T-cell (primary cell): ENCODE measurements around the gene NTRK1. TPM values are rescaled to one million over a fixed set of nuclear protein-coding genes. Genes with fewer than 3 reads are reported as not detected.

ENCODE experiments used
- ATAC-seq, 4 experiments: fragments of 200-7000 bp in 3 of 4; fragments of 150-1000 bp in 1 of 4; cut with Tn5 transposase; replicated peaks in 1 of 4; 1 replicate in 3 of 4; 2 replicates in 1 of 4; pipeline ENCODE4 v1.10.0; 2021; ENCODE audit warnings: moderate library complexity in 3 of 4, mild to moderate bottlenecking in 2 of 4, moderate number of reproducible peaks in 1 of 4
- CTCF ChIA-PET, 2 donors: fragments of 300-600 bp; sonication (Branson Sonifier 250); formaldehyde crosslinking; loops; one replicate each; lab custom pipeline; 2022; ENCODE audit warnings: antibody characterized with exemption in 2 of 2; lab: Charles Lee
- POLR2A ChIA-PET, 2 donors: fragments of 300-600 bp; sonication (Branson Sonifier 250); formaldehyde crosslinking; loops; one replicate each; lab custom pipeline; 2022; ENCODE audit warnings: antibody characterized with exemption in 2 of 2; lab: Charles Lee
- DNase-seq, 35 experiments: peaks; one replicate each; pipeline versions ENCODE4 v3.0.0 to v3.0.0-alpha.2; 2013 to 2023
- H3K27ac ChIP-seq: one replicate; pipeline ENCODE4 v1.5.1; 2013; ENCODE audit warnings: low read length
- H3K27me3 ChIP-seq, 2 experiments: replicated peaks in 1 of 2; 1 replicate in 1 of 2; 2 replicates in 1 of 2; pipeline versions ENCODE4 v1.6.1 to v1.7.0; 2013; ENCODE audit warnings: low read length in 1 of 2, mixed read lengths in 1 of 2; ENCODE audit not compliant: control insufficient read depth in 2 of 2, insufficient read depth in 2 of 2; ENCODE audit errors: extremely low read depth in 1 of 2
- H3K36me3 ChIP-seq, 2 donors: 1 replicate in 1 of 2; 2 replicates in 1 of 2; pipeline versions ENCODE4 v1.6.1 to v1.7.0; 2013; ENCODE audit warnings: low read length in 1 of 2; ENCODE audit not compliant: control insufficient read depth in 2 of 2, insufficient read depth in 1 of 2; ENCODE audit errors: extremely low read depth in 1 of 2
- H3K4me1 ChIP-seq, 2 experiments: 1 replicate in 1 of 2; 2 replicates in 1 of 2; pipeline versions ENCODE4 v1.6.1 to v1.7.0; 2013; ENCODE audit warnings: low read length in 2 of 2, mixed read lengths in 1 of 2; ENCODE audit not compliant: insufficient read depth in 2 of 2, control insufficient read depth in 1 of 2; ENCODE audit errors: extremely low read depth in 1 of 2
- H3K4me3 ChIP-seq, 2 donors: 1 replicate in 1 of 2; 2 replicates in 1 of 2; pipeline versions ENCODE4 v1.5.1 to v1.7.0; 2013; ENCODE audit warnings: mild to moderate bottlenecking in 2 of 2, low read length in 1 of 2, moderate library complexity in 1 of 2; ENCODE audit not compliant: control insufficient read depth in 1 of 2; ENCODE audit errors: extremely low read depth in 1 of 2
- H3K9me3 ChIP-seq: 2 replicates; pipeline ENCODE4 v1.7.0; 2013
- H3K27ac Mint-ChIP-seq, 2 donors: one replicate each; pipeline ENCODE4 v1.8.0; 2020 to 2021; ENCODE audit warnings: mild to moderate bottlenecking in 2 of 2, mixed read lengths in 2 of 2
- H3K27me3 Mint-ChIP-seq, 2 donors: one replicate each; pipeline ENCODE4 v1.8.0; 2021 to 2022; ENCODE audit warnings: mixed read lengths in 2 of 2
- H3K36me3 Mint-ChIP-seq: one replicate; pipeline ENCODE4 v1.8.0; 2021; ENCODE audit warnings: mixed read lengths
- H3K4me1 Mint-ChIP-seq, 3 donors: one replicate each; pipeline ENCODE4 v1.8.0; 2020 to 2022; ENCODE audit warnings: mixed read lengths in 3 of 3, mild to moderate bottlenecking in 1 of 3
- H3K4me3 Mint-ChIP-seq, 3 donors: one replicate each; pipeline ENCODE4 v1.8.0; 2020 to 2022; ENCODE audit warnings: mild to moderate bottlenecking in 3 of 3, mixed read lengths in 3 of 3, moderate library complexity in 3 of 3
- H3K9me3 Mint-ChIP-seq, 3 donors: one replicate each; pipeline ENCODE4 v1.8.0; 2020 to 2022; ENCODE audit warnings: mixed read lengths in 3 of 3
- WGBS: methylation state at CpG from one replicate; pipeline ENCODE4 v1.1.5; 2013; ENCODE audit warnings: missing lambda C conversion rate; ENCODE audit not compliant: insufficient coverage; 5-methylcytosine and 5-hydroxymethylcytosine counted together
- total RNA-seq, 35 experiments: library from RNA in 6 of 35; stranded (reverse) in 6 of 35; fragments of 120-200 nt in 1 of 35; gene quantifications; one replicate each; pipeline versions ENCODE4 v1.2.1 to v1.2.4 and lab custom pipeline; 2013 to 2026

The NTRK1 gene
- total RNA-seq, 5 donors from 2014 or later (not counting 1 experiment from before 2014, with no cell fraction given), result 0.36 to 1.2 (median 0.60) TPM

GRCh38 chr1:156881663-156882062, 21.0 kb downstream of the NTRK1 start:
- Mint-ChIP-seq H3K27me3 (peaks cover 17 to 44% of the 10 kb centered on the region in 2 donors), H3K9me3 (no peaks in the 10 kb centered on the region), H3K36me3 (no peaks in the 10 kb centered on the region), H3K4me3 (no peak overlapping the region), H3K4me1 (no peaks in the 10 kb centered on the region), H3K27ac (no peak overlapping the region)
- no CpG with 5 or more reads among the region's 4 CpGs for WGBS
- H3K27me3 ChIP-seq, result peaks cover 2 to 74% of the 10 kb centered on the region in 2 experiments
- POLR2A ChIA-PET, result no interaction called here
- H3K9me3 ChIP-seq, result no peaks in the 10 kb centered on the region
- ATAC-seq (no peak), DNase-seq (no peak)
- CTCF ChIA-PET, result interaction anchor here in 1 of 2 donors (1.0 kb wide), 1 partner anchor 43 kb away, joined by 7 read pairs; no protein-coding TSS in a partner anchor
- no peaks in the 10 kb centered on the region for H3K4me1 ChIP-seq
- H3K27ac ChIP-seq, result no peak overlapping the region
- no peak overlapping the region for H3K4me3 ChIP-seq
- no peaks in the 10 kb centered on the region for H3K36me3 ChIP-seq

- CTCF ChIA-PET, result no interaction called here
- no peaks in the 10 kb centered on the region for H3K4me1 ChIP-seq
- Mint-ChIP-seq H3K4me1 (no peaks in the 10 kb centered on the region), H3K4me3 (no peak overlapping the region), H3K27ac (no peak overlapping the region), H3K9me3 (no peaks in the 10 kb centered on the region), H3K36me3 (no peaks in the 10 kb centered on the region), H3K27me3 (peaks cover 20 to 50% of the 10 kb centered on the region in 2 donors)
- no peak overlapping the region for H3K4me3 ChIP-seq
- 83% methylated on average over 2 of the region's 3 CpGs for WGBS
- POLR2A ChIA-PET, result no interaction called here
- H3K9me3 ChIP-seq, result no peaks in the 10 kb centered on the region
- no peaks in the 10 kb centered on the region for H3K36me3 ChIP-seq
- ATAC-seq, result no peak
- H3K27me3 ChIP-seq, result peaks cover 2 to 81% of the 10 kb centered on the region in 2 experiments
- H3K27ac ChIP-seq, result no peak overlapping the region
- no peak for DNase-seq
Measured at GRCh38 chr1:156882543-156882942, 21.9 kb downstream of the NTRK1 start.

- Histone ChIP-seq H3K9me3 (no peaks in the 10 kb centered on the region), H3K27me3 (peaks cover 2 to 86% of the 10 kb centered on the region in 2 experiments), H3K4me1 (no peaks in the 10 kb centered on the region), H3K36me3 (no peaks in the 10 kb centered on the region), H3K4me3 (no peak overlapping the region), H3K27ac (no peak overlapping the region)
- H3K27ac Mint-ChIP-seq, result no peak overlapping the region
- no peaks in the 10 kb centered on the region for H3K9me3 Mint-ChIP-seq
- ATAC-seq (no peak), DNase-seq (no peak)
- no peak overlapping the region for H3K4me3 Mint-ChIP-seq
- CTCF ChIA-PET, result no interaction called here
- POLR2A ChIA-PET, result no interaction called here
- 57% methylated on average over 5 of the region's 7 CpGs for WGBS
- H3K4me1 Mint-ChIP-seq, result no peaks in the 10 kb centered on the region
- no peaks in the 10 kb centered on the region for H3K36me3 Mint-ChIP-seq
- peaks cover 18 to 55% of the 10 kb centered on the region in 2 donors for H3K27me3 Mint-ChIP-seq
Measured at GRCh38 chr1:156883919-156884318, 23.3 kb downstream of the NTRK1 start.

- no peak for DNase-seq
- H3K4me3 Mint-ChIP-seq, result no peak overlapping the region
- no peak for ATAC-seq
- H3K27ac Mint-ChIP-seq, result no peak overlapping the region
- H3K4me1 ChIP-seq, result no peaks in the 10 kb centered on the region
- 88% methylated on average over 5 of the region's 10 CpGs for WGBS
- CTCF ChIA-PET, result no interaction called here
- peaks cover 22 to 56% of the 10 kb centered on the region in 2 donors for H3K27me3 Mint-ChIP-seq
- H3K27me3 ChIP-seq, result peaks cover 2 to 83% of the 10 kb centered on the region in 2 experiments
- POLR2A ChIA-PET, result no interaction called here
- H3K9me3 Mint-ChIP-seq, result no peaks in the 10 kb centered on the region
- H3K9me3 ChIP-seq, result no peaks in the 10 kb centered on the region
- no peaks in the 10 kb centered on the region for H3K4me1 Mint-ChIP-seq
- H3K36me3 Mint-ChIP-seq, result no peaks in the 10 kb centered on the region
- H3K36me3 ChIP-seq, result no peaks in the 10 kb centered on the region
- no peak overlapping the region for H3K27ac ChIP-seq
- no peak overlapping the region for H3K4me3 ChIP-seq
Measured at GRCh38 chr1:156884560-156885184, 24.0 kb downstream of the NTRK1 start.

- Mint-ChIP-seq H3K27me3 (peaks cover 22 to 60% of the 10 kb centered on the region in 2 donors), H3K4me3 (no peak overlapping the region), H3K9me3 (no peaks in the 10 kb centered on the region), H3K4me1 (peaks cover 3 to 4% (median 3%) of the 10 kb centered on the region in 3 donors), H3K36me3 (no peaks in the 10 kb centered on the region), H3K27ac (no peak overlapping the region)
- no peaks in the 10 kb centered on the region for H3K9me3 ChIP-seq
- H3K4me3 ChIP-seq, result no peak overlapping the region
- CTCF ChIA-PET, result no interaction called here
- no peaks in the 10 kb centered on the region for H3K36me3 ChIP-seq
- POLR2A ChIA-PET, result no interaction called here
- H3K4me1 ChIP-seq, result peaks cover 0 to 4% of the 10 kb centered on the region in 2 experiments
- ATAC-seq (no peak), DNase-seq (no peak)
- WGBS, result no CpG with 5 or more reads among the region's 1 CpG
- H3K27me3 ChIP-seq, result peaks cover 2 to 81% of the 10 kb centered on the region in 2 experiments
- no peak overlapping the region for H3K27ac ChIP-seq
Measured at GRCh38 chr1:156885314-156885713, 24.6 kb downstream of the NTRK1 start.

- Mint-ChIP-seq H3K27me3 (peaks cover 24 to 57% of the 10 kb centered on the region in 2 donors), H3K4me3 (no peak overlapping the region), H3K9me3 (no peaks in the 10 kb centered on the region), H3K4me1 (peaks cover 3 to 6% (median 3%) of the 10 kb centered on the region in 3 donors), H3K27ac (no peak overlapping the region), H3K36me3 (no peaks in the 10 kb centered on the region)
- WGBS, result 68% methylated on average over 9 of the region's 13 CpGs
- ATAC-seq (no peak), DNase-seq (no peak)
- H3K27ac ChIP-seq, result no peak overlapping the region
- no peaks in the 10 kb centered on the region for H3K36me3 ChIP-seq
- CTCF ChIA-PET, result no interaction called here
- peaks cover 2 to 78% of the 10 kb centered on the region in 2 experiments for H3K27me3 ChIP-seq
- H3K4me1 ChIP-seq, result peaks cover 0 to 4% of the 10 kb centered on the region in 2 experiments
- no peaks in the 10 kb centered on the region for H3K9me3 ChIP-seq
- H3K4me3 ChIP-seq, result no peak overlapping the region
- POLR2A ChIA-PET, result no interaction called here
Measured at GRCh38 chr1:156885880-156886355, 25.3 kb downstream of the NTRK1 start.
